ENCODE measurements around the gene ITGA2B.
"Not testable (repeated sequence)": the region's sequence is repeated elsewhere in the genome, so short reads cannot be mapped to it uniquely, and the experiment has no call there.

The ITGA2B gene

DNA sequence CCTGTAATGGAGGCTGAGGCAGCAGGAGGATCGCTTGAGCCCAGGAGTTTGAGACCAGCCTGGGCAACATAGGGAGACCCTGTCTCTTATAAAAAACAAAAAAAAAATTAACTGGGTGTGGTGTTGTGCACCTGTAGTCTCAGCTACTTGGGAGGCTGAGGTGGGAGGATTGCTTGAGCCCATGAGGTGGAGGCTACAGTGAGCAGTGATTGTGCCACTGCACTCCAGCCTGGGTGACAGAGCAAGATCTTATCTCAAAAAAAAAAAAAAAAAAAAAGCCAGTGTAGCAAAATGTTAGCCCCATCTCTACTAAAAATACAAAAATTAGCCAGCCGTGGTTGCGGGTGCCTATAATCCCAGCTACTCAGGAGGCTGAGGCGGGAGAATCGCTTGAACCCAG, 59.2 kb downstream of the ITGA2B start:
- DNase-seq (ENCODE audit: low read depth in 2 of 2) = not testable (repeated sequence)

DNA sequence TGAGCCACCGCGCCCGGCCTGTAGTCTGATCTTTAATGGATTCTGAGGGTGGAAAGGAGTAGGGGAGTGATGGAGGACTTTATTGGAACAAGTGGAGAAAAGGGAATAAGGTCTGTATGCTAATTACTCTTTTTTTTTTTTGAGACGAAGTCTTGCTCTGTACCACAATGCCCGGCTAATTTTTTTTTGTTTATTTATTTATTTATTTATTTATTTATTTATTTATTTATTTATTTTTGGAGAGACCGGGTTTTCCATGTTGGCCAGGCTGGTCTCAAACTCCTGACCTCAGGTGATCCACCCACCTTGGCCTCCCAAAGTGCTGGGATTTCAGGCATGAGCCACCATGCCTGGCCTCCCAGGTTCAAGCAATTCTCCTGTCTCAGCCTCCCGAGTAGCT, 59.9 kb downstream of the ITGA2B start:
- DNase-seq (ENCODE audit: low read depth in 2 of 2) = not testable (repeated sequence)

DNA sequence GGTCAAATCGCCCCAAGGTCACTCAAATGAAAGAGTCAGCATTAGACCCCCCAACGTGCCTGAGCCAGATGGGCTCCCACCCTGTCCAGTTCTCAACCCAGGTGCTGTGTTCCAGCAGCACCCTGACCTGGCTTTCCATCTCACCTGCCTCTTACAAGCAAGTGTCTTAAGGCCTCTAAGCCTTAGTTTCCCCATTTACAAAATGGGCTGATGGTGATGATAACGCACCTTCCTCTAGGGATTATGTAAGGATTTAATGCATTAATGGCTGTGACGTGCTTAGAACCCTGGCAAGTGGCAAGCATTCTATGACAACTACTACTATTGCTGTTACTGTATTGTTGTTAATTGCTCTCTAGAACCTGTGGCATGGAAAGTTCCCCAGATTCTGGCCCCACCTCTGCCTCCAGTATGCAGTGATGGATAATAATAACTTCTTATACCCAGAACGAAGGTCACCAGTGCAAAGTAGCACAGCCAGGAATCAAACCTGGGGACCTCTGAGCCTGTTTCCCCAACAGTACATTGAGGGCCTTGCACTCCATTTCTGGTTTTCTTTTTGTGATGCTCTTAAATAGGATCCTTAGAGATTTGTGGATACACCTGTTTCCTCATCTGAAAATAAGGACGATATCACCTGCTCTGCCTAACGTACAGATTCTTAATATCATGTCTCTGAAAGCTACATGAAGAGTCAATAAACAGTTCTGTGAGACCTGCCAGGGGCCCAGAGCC, 61.6 kb downstream of the ITGA2B start:
- no peak for DNase-seq (ENCODE audit: low read depth in 2 of 2)

DNA sequence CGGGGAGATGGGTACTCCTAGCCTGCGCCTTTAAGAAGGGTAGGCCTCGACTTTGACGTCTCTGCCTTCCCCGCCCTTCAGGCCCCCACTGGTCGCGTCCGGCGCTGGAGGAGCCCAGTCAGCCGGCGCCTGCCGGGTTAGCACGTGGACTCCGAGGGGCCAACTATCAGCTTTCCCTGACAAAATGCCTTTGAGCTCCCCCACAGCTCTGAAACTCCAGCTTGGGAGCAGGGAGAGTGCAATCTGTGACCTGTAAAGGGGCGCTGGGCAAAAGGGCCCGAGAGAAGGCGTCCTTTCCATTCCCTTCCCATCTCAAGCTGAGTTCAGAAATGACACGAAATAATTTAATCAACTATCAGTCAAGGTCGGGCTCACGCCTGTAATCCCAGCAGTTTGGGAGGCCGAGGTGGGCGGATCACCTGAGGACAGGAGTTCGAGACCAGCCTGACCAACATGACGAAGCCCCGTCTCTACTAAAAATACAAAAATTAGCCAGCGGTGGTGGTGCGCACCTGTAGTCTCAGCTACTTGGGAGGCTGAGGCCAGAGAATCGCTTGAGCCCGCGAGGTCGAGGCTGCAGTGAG, 62.5 kb downstream of the ITGA2B start:
- peak; percentile 85 to 87 for DNase-seq (ENCODE audit: low read depth in 2 of 2)

DNA sequence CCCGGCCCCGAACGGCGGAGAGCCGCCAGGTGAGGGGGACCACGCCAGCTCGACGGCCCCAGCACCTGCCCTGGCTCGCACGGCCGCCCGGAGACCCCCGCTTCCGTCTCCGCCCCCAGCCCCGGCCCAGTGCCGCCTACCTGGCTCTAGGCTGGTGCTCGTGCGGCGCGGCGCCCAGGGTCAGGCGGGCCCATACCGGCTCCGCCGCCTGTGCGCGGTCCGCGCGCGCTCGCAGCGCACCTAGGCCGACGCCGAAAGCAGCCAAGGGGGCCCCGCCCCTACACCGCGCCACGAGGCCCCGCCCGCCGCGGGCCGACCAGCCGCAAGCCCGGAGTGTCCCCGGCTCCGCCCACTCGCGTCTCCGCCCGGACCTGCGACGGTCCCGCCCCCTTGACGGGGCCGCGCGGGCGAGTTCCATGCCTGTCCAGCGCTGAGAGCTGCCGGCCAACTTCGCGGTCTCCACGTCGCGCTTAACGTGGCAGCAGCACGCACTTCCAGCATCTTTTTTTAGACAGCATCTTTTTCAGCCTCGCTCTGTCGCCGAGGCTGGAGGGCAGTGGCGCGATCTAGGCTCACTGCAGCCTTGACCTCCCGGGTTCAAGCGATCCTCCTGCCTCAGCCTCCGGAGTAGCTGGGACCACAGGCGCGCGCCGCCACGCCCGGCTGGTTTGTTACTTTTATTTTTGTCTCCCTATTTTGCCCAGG, 64.7 kb downstream of the ITGA2B start, which contains the start of gene SLC25A39:
SLC25A39 (minus strand) TSS at position 253 of the 705 bp plus-strand sequence. CDS start 1,261 bp downstream, outside the sequence.
- DNase-seq (ENCODE audit: low read depth in 2 of 2) = peak; percentile 93 to 96

DNA sequence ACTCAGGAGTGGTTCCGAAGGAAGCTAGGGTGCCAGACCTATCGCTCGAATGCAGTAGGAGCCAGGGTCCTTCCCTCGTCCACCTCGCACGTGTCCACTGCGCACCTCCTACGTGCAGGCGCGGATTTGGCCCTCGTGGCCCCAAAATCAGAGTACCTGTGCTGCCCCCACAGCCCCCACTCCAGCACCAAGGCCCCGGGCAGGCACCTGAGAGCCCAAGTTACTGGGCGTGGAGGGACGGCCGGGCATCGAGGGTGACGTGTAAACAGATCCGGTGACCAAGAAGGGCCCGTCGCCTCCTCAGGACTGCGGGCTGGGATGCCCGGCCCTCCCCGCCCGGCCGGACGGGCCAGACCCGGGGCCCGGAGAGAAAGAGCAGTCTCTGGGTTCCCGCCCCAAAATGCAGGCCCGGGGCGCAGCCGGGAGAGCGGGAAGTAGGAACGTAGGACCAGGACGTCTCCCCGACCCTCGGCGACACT, 65.3 kb downstream of the ITGA2B start:
- DNase-seq (ENCODE audit: low read depth in 2 of 2) = no peak

GRCh38 chr17:44323359-44324091, 65.9 kb downstream of the ITGA2B start:
- no peak for DNase-seq (ENCODE audit: low read depth in 2 of 2)

DNA sequence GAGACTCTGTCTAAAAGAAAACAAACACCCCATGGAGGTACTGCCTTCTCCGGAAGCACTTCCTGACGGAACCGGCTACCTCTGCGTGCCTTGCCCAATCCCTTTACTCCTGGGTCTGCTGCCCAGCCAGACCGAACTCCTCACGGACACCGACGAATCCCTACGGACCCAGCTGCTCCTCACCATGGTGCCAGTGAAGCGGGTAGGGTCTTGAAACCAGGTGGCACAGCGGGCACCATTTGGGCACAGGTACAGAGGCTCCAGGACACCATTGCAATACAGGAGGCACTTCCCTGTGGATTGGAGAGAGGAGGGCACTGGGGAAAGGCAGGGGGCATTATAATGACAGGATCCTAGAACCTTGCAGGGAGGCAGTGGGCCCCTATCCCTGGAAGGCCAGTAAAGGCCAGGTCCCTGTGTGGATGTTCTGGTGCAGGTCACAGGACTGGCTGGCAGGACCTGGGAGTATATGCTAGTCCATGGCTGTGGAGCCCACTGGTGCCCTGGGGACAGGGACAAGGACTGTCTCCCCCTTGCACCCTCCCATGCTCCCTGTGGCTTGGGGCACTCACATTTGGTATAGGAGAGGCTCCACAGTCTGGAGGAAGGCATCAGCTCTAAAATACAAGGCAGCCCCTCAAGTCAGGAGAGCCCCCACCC, 67.1 kb downstream of the ITGA2B start:
- no peak for DNase-seq (ENCODE audit: low read depth in 2 of 2)
